ENCODE data around the gene GALT.

Gene GALT

GRCh38 chr9:34674440-34674839 lies 28.0 kb downstream of the GALT start:
- no peak overlapping the region for H2BK120ac ChIP-seq (ENCODE audit: low read depth, low read length)
- H2BK5ac ChIP-seq (ENCODE audit: low read depth, low read length, poor library complexity, severe bottlenecking) = no peak overlapping the region
- H3K4me3 ChIP-seq (ENCODE audit: insufficient read depth in 1 of 2, low read depth in 1 of 2, low read length in 2 of 2) = no peak overlapping the region
- no peak overlapping the region for H3K27ac ChIP-seq (ENCODE audit: low read length, poor library complexity, severe bottlenecking)
- no peak for DNase-seq
- peaks cover under 1 to 5% of the 10 kb centered on the region in 2 experiments for H3K36me3 ChIP-seq (ENCODE audit: control insufficient read depth in 1 of 2, insufficient read depth in 2 of 2, low read depth in 1 of 2, low read length in 2 of 2)
- H2AK5ac ChIP-seq (ENCODE audit: low read length, severe bottlenecking) = no peak overlapping the region
- H2BK12ac ChIP-seq (ENCODE audit: low read length in 2 of 2) = no peak overlapping the region
- H3K9me3 ChIP-seq (ENCODE audit: control insufficient read depth, low read length) = no peaks in the 10 kb centered on the region
- no peak overlapping the region for H4K91ac ChIP-seq (ENCODE audit: low read length)
- no peak overlapping the region for H4K8ac ChIP-seq (ENCODE audit: low read length)
- no peak overlapping the region for H2AFZ ChIP-seq (ENCODE audit: low read depth, low read length)
- H3K4me2 ChIP-seq (ENCODE audit: low read length, poor library complexity, severe bottlenecking) = no peak overlapping the region
- 72% methylated on average over 3 of the region's 3 CpGs for WGBS
- no peak overlapping the region for H3K4ac ChIP-seq (ENCODE audit: low read depth in 1 of 2, low read length in 2 of 2)
- H3K27me3 ChIP-seq (ENCODE audit: control insufficient read depth in 1 of 2, insufficient read depth in 1 of 2, low read length in 2 of 2) = no peaks in the 10 kb centered on the region
- H3K9ac ChIP-seq (ENCODE audit: low read length) = no peak overlapping the region
- H3K79me1 ChIP-seq (replicated peaks; ENCODE audit: low read length, poor library complexity, severe bottlenecking) = peaks cover 10% of the 10 kb centered on the region
- H3K18ac ChIP-seq (ENCODE audit: low read depth in 1 of 2, low read length in 2 of 2) = no peak overlapping the region
- H3K14ac ChIP-seq (ENCODE audit: low read length in 2 of 2) = no peak overlapping the region
- H2BK15ac ChIP-seq (ENCODE audit: low read depth, poor library complexity, severe bottlenecking) = no peak overlapping the region
- no peaks in the 10 kb centered on the region for H3K4me1 ChIP-seq (ENCODE audit: control insufficient read depth, insufficient read depth, low read depth, low read length)
- no peak overlapping the region for H3K23ac ChIP-seq (ENCODE audit: low read length in 2 of 2)

DNA sequence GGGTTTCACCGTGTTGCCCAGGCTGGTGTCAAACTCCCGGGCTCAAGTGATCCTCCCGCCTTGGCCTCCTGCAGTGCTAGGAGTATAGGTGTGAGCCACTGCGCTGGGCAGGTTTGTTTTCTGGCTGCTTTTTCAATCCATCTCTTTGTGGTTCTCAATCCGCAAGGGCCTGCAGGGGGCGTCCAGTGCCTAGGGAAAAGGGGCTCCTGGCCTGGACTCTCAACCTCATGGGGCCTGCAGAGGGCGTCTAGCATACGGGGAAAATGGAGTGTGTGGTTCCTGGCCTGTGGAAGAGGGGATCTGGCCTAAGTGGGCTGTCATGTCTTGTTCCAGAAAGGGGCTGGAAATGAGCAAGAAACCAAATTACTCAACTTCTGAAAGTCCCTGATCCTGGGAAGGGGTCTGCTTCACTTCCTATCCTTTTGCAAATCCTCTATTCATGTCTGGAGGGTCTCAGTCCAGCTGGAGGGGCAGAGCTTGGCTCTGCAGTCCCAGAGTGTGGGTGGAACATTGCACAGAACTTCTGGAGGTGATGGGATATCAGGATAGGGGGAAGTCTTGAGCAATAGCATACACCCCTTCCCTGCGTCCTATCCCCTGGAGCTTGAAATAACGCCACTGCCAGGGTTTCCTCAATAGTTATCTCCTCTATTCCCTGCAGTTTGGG lies 28.7 kb downstream of the GALT start:
- no peak overlapping the region for H2BK5ac ChIP-seq (ENCODE audit: low read depth, low read length, poor library complexity, severe bottlenecking)
- no peaks in the 10 kb centered on the region for H3K27me3 ChIP-seq (ENCODE audit: control insufficient read depth in 1 of 2, insufficient read depth in 1 of 2, low read length in 2 of 2)
- H3K4me2 ChIP-seq (ENCODE audit: low read length, poor library complexity, severe bottlenecking) = no peak overlapping the region
- no peak overlapping the region for H2BK120ac ChIP-seq (ENCODE audit: low read depth, low read length)
- H3K4me1 ChIP-seq (ENCODE audit: control insufficient read depth, insufficient read depth, low read depth, low read length) = no peaks in the 10 kb centered on the region
- H4K91ac ChIP-seq (ENCODE audit: low read length) = no peak overlapping the region
- H4K8ac ChIP-seq (ENCODE audit: low read length) = no peak overlapping the region
- H3K23ac ChIP-seq (ENCODE audit: low read length in 2 of 2) = no peak overlapping the region
- H3K9me3 ChIP-seq (ENCODE audit: control insufficient read depth, low read length) = no peaks in the 10 kb centered on the region
- H3K4me3 ChIP-seq (ENCODE audit: insufficient read depth in 1 of 2, low read depth in 1 of 2, low read length in 2 of 2) = no peak overlapping the region
- no peak overlapping the region for H2AK5ac ChIP-seq (ENCODE audit: low read length, severe bottlenecking)
- H3K18ac ChIP-seq (ENCODE audit: low read depth in 1 of 2, low read length in 2 of 2) = no peak overlapping the region
- DNase-seq = peak; percentile 82
- H3K27ac ChIP-seq (ENCODE audit: low read length, poor library complexity, severe bottlenecking) = no peak overlapping the region
- H3K36me3 ChIP-seq (ENCODE audit: control insufficient read depth in 1 of 2, insufficient read depth in 2 of 2, low read depth in 1 of 2, low read length in 2 of 2) = no peaks in the 10 kb centered on the region
- no peak overlapping the region for H3K4ac ChIP-seq (ENCODE audit: low read depth in 1 of 2, low read length in 2 of 2)
- H2BK12ac ChIP-seq (ENCODE audit: low read length in 2 of 2) = no peak overlapping the region
- WGBS = 28% methylated on average over 10 of the region's 10 CpGs
- no peak overlapping the region for H2BK15ac ChIP-seq (ENCODE audit: low read depth, poor library complexity, severe bottlenecking)
- peaks cover 7% of the 10 kb centered on the region for H3K79me1 ChIP-seq (replicated peaks; ENCODE audit: low read length, poor library complexity, severe bottlenecking)
- H3K9ac ChIP-seq (ENCODE audit: low read length) = peak overlapping the region; percentile 42
- no peak overlapping the region for H2AFZ ChIP-seq (ENCODE audit: low read depth, low read length)
- no peak overlapping the region for H3K14ac ChIP-seq (ENCODE audit: low read length in 2 of 2)

GRCh38 chr9:34675869-34676268 lies 29.4 kb downstream of the GALT start:
- H2BK5ac ChIP-seq (ENCODE audit: low read depth, low read length, poor library complexity, severe bottlenecking) = no peak overlapping the region
- H2BK15ac ChIP-seq (ENCODE audit: low read depth, poor library complexity, severe bottlenecking) = no peak overlapping the region
- no peak overlapping the region for H3K27ac ChIP-seq (ENCODE audit: low read length, poor library complexity, severe bottlenecking)
- H2AK5ac ChIP-seq (ENCODE audit: low read length, severe bottlenecking) = no peak overlapping the region
- H3K36me3 ChIP-seq (ENCODE audit: control insufficient read depth in 1 of 2, insufficient read depth in 2 of 2, low read depth in 1 of 2, low read length in 2 of 2) = peaks cover 0 to 1% of the 10 kb centered on the region in 2 experiments
- H4K8ac ChIP-seq (ENCODE audit: low read length) = no peak overlapping the region
- no peak overlapping the region for H3K23ac ChIP-seq (ENCODE audit: low read length in 2 of 2)
- no peak overlapping the region for H2AFZ ChIP-seq (ENCODE audit: low read depth, low read length)
- no peaks in the 10 kb centered on the region for H3K27me3 ChIP-seq (ENCODE audit: control insufficient read depth in 1 of 2, insufficient read depth in 1 of 2, low read length in 2 of 2)
- H3K4me1 ChIP-seq (ENCODE audit: control insufficient read depth, insufficient read depth, low read depth, low read length) = no peaks in the 10 kb centered on the region
- no peak overlapping the region for H3K4me2 ChIP-seq (ENCODE audit: low read length, poor library complexity, severe bottlenecking)
- no peak overlapping the region for H2BK120ac ChIP-seq (ENCODE audit: low read depth, low read length)
- H3K14ac ChIP-seq (ENCODE audit: low read length in 2 of 2) = no peak overlapping the region
- H3K4me3 ChIP-seq (ENCODE audit: insufficient read depth in 1 of 2, low read depth in 1 of 2, low read length in 2 of 2) = no peak overlapping the region
- no peaks in the 10 kb centered on the region for H3K9me3 ChIP-seq (ENCODE audit: control insufficient read depth, low read length)
- peaks cover 2% of the 10 kb centered on the region for H3K79me1 ChIP-seq (replicated peaks; ENCODE audit: low read length, poor library complexity, severe bottlenecking)
- peak overlapping the region; percentile 42 for H3K9ac ChIP-seq (ENCODE audit: low read length)
- no peak overlapping the region for H2BK12ac ChIP-seq (ENCODE audit: low read length in 2 of 2)
- no peak overlapping the region for H4K91ac ChIP-seq (ENCODE audit: low read length)
- no peak for DNase-seq
- no peak overlapping the region for H3K4ac ChIP-seq (ENCODE audit: low read depth in 1 of 2, low read length in 2 of 2)
- H3K18ac ChIP-seq (ENCODE audit: low read depth in 1 of 2, low read length in 2 of 2) = no peak overlapping the region
- 99% methylated on average over 2 of the region's 2 CpGs for WGBS

GRCh38 chr9:34684145-34684544 lies 37.7 kb downstream of the GALT start:
- WGBS = 92% methylated on average over 4 of the region's 4 CpGs
- Histone ChIP-seq H4K8ac (ENCODE audit: low read length) (no peak overlapping the region), H3K14ac (ENCODE audit: low read length in 2 of 2) (no peak overlapping the region)

More at GRCh38 chr9:34684145-34684544, 37.7 kb downstream of the GALT start:
- Histone ChIP-seq H3K9me3 (ENCODE audit: control insufficient read depth, low read length) (no peaks in the 10 kb centered on the region), H3K4me3 (ENCODE audit: insufficient read depth in 1 of 2, low read depth in 1 of 2, low read length in 2 of 2) (no peak overlapping the region), H3K27me3 (ENCODE audit: control insufficient read depth in 1 of 2, insufficient read depth in 1 of 2, low read length in 2 of 2) (no peaks in the 10 kb centered on the region), H2BK5ac (ENCODE audit: low read depth, low read length, poor library complexity, severe bottlenecking) (no peak overlapping the region), H3K4ac (ENCODE audit: low read depth in 1 of 2, low read length in 2 of 2) (no peak overlapping the region), H2AFZ (ENCODE audit: low read depth, low read length) (no peak overlapping the region), H4K91ac (ENCODE audit: low read length) (no peak overlapping the region), H2BK15ac (ENCODE audit: low read depth, poor library complexity, severe bottlenecking) (no peak overlapping the region), H3K23ac (ENCODE audit: low read length in 2 of 2) (no peak overlapping the region), H3K27ac (ENCODE audit: low read length, poor library complexity, severe bottlenecking) (no peak overlapping the region), H3K9ac (ENCODE audit: low read length) (no peak overlapping the region), H3K18ac (ENCODE audit: low read depth in 1 of 2, low read length in 2 of 2) (no peak overlapping the region), H3K36me3 (ENCODE audit: control insufficient read depth in 1 of 2, insufficient read depth in 2 of 2, low read depth in 1 of 2, low read length in 2 of 2) (peaks cover 0 to 6% of the 10 kb centered on the region in 2 experiments), H2AK5ac (ENCODE audit: low read length, severe bottlenecking) (no peak overlapping the region), H3K79me1 (replicated peaks; ENCODE audit: low read length, poor library complexity, severe bottlenecking) (no peaks in the 10 kb centered on the region), H2BK12ac (ENCODE audit: low read length in 2 of 2) (no peak overlapping the region), H2BK120ac (ENCODE audit: low read depth, low read length) (no peak overlapping the region), H3K4me2 (ENCODE audit: low read length, poor library complexity, severe bottlenecking) (no peak overlapping the region), H3K4me1 (ENCODE audit: control insufficient read depth, insufficient read depth, low read depth, low read length) (no peaks in the 10 kb centered on the region)
- no peak for DNase-seq

All from mesenchymal stem cell (in vitro differentiated cells and primary cell).